Rectal smooth muscle tissue (tissue), 1 donor: ENCODE data around the gene TRAPPC8.
"Not testable (repeated sequence)": the region's sequence is repeated elsewhere in the genome, so short reads cannot be mapped to it uniquely, and the experiment has no call there.

Experiments
- H3K27ac ChIP-seq: one replicate; pipeline ENCODE4 v1.7.0; 2013; ENCODE audit warnings: low read depth, low read length, inconsistent platforms
- H3K27me3 ChIP-seq: one replicate; pipeline ENCODE4 v1.7.0; 2013; ENCODE audit warnings: low read length; ENCODE audit not compliant: control insufficient read depth, insufficient read depth
- H3K36me3 ChIP-seq: one replicate; pipeline ENCODE4 v1.7.0; 2013; ENCODE audit warnings: low read length; ENCODE audit not compliant: control insufficient read depth, insufficient read depth
- H3K4me1 ChIP-seq: one replicate; pipeline ENCODE4 v1.7.0; 2013; ENCODE audit warnings: low read length; ENCODE audit not compliant: control insufficient read depth, insufficient read depth
- H3K4me3 ChIP-seq: one replicate; pipeline ENCODE4 v1.7.0; 2013; ENCODE audit warnings: low read length
- H3K9ac ChIP-seq: one replicate; pipeline ENCODE4 v1.7.0; 2013; ENCODE audit warnings: low read length

TRAPPC8 gene

DNA sequence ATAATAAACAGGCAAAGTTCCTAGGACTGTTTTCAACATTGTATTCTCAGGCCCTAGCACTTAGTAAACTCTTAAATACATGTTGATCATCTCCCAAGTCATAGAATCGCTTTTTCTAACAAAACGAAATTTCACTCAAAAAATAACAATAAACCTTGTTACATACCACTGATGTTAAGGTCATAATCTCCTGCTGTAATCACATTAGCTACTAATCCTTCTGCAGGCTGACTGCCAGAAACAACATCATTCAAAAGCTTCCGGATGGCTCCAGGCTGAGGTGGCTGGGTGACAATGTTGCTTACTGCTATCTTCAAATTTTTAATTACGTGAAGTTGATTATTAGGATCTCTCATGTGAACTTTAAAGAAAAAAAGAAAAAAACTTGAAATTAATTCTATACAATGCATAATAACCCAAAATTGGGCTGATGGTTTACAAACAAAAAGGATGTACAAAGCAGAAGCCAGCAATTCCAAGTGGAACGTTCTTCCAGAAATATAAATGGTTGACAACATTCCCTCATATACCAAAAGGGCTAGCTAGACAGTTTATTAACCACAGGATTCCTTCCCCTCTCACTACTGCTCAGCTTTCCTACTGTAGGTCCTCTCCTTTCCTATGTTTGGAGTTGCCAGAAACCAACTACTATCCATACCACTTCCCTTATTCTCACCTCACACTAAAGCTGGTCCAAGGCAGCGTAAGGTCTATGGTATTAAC is 11.6 kb downstream of the TRAPPC8 start:
- Histone ChIP-seq H3K27me3 (no peaks in the 10 kb centered on the region), H3K27ac (no peak overlapping the region), H3K4me1 (no peaks in the 10 kb centered on the region), H3K36me3 (no peaks in the 10 kb centered on the region), H3K4me3 (no peak overlapping the region), H3K9ac (no peak overlapping the region)

DNA sequence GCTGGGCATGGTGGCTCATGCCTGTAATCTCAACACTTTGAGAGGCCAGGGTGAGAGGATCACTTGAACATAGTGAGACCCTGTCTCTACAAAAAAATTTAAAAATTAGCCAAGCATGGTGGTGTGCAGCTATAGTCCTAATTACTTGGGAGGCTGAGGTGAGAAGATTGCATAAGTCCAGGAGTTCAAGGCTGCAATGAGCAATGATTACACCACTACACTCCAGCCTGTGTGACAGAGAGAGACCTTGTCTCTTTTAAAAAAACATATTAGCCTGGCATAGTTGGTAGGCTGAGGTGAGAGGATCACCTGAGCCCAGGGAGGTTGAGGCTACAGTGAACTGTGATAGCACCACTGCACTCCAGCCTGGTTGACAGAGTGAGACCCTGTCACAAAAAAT is 13.7 kb downstream of the TRAPPC8 start:
- Histone ChIP-seq H3K27ac (no peak overlapping the region), H3K27me3 (no peaks in the 10 kb centered on the region), H3K4me3 (no peak overlapping the region), H3K9ac (no peak overlapping the region), H3K36me3 (no peaks in the 10 kb centered on the region), H3K4me1 (no peaks in the 10 kb centered on the region)

DNA sequence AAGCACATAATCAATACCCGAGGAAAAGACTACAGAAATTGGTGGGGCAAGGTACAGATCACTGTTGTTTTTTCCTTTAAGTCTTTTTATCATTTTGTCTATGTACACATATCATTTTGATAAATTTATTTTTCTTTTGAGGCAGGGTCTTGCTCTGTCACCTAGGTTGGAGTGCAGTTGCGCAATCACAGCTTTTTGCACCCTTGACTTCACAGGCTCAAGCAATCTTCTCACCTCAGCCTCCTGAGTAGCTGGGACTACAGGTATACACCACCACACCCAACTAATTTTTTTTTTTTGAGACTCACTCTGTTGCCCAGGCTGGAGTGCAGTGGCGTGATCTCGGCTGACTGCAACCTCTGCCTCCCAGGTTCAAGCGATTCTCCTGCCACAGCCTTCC is 15.9 kb downstream of the TRAPPC8 start:
- not testable (repeated sequence) for H3K27me3 ChIP-seq, H3K27ac ChIP-seq, H3K36me3 ChIP-seq

DNA sequence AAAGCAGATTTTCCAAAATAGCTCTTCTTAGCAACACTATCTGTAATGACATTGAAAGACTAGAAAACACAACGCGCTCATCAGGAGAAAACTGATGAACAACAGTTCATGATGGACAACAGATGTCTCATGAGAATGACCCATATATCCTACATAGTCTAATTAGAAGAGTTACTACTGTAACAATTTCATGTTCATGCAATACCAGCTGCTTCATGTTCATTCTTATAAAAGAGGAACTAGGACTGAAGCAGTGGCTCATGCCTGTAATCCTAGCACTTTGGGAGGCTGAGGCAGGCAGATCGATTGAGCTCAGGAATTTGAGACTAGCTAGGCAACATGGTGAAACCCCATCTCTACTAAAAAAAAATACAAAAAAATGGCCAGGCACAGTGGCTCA is 22.7 kb downstream of the TRAPPC8 start:
- no peak overlapping the region for H3K27ac ChIP-seq
- no peaks in the 10 kb centered on the region for H3K4me1 ChIP-seq
- H3K36me3 ChIP-seq = peaks cover 2% of the 10 kb centered on the region
- no peaks in the 10 kb centered on the region for H3K27me3 ChIP-seq
- no peak overlapping the region for H3K9ac ChIP-seq
- no peak overlapping the region for H3K4me3 ChIP-seq

More for the DNA sequence above, 15.9 kb downstream of the TRAPPC8 start:
- H3K4me1 ChIP-seq, H3K9ac ChIP-seq, H3K4me3 ChIP-seq: not testable (repeated sequence)

DNA sequence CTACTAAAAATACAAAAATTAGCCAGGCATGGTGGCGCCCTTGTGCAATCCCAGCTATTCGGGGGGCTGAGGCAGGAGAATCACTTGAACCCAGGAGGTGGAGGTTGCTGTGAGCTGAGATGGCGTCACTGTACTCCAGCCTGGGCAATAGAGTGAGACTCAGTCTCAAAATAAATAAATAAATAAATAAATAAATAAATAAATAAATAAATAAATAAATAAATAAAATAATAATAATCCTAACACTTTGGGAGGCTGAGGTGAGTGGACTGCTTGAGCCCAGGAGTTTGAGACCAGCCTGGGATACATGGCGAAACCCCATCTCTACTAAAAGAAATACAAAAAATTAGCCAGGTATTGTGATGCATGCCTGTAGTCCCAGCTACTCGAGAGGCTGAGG is 23.6 kb downstream of the TRAPPC8 start:
- H3K4me3 ChIP-seq, H3K9ac ChIP-seq, H3K27me3 ChIP-seq, H3K27ac ChIP-seq, H3K4me1 ChIP-seq, H3K36me3 ChIP-seq: not testable (repeated sequence)

DNA sequence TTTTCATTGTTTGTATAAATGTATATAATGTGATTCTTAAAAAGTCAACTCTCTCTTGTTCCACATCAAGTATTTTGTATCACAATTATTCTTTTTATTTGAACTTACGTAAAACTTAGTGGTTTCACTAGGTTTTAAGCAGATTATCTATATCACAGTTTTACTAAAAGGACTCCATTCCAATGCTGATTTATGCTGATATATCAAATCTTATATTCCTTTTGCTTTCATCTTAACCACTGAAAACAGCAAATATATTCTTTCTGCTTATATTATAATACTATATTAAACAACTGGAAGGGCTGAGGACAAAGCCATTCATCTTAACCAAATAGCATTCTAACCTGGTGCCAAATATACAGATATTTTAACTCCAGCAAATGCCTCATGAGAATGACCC is 24.2 kb downstream of the TRAPPC8 start:
- Histone ChIP-seq H3K27me3 (no peaks in the 10 kb centered on the region), H3K4me1 (no peaks in the 10 kb centered on the region), H3K9ac (no peak overlapping the region), H3K27ac (no peak overlapping the region), H3K36me3 (peaks cover 2% of the 10 kb centered on the region), H3K4me3 (no peak overlapping the region)

DNA sequence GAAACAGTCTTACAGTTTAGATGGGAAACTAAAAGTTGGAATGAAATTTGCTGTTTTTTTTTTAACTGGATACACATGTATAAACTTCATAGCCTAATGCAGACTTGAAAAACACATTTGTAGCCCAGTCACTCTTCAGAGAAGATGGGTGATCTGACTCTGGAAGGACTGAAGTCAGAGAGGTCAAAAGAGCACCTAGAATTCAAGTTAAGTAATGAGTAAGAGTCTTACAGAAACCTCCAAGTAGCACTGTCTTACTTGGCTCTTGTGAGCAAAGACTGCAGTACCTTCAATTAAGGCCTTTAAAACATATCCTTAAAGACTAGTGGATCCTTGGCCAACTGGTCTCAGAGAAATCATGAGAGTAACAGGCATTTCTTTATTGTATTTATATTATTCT is 41.9 kb downstream of the TRAPPC8 start:
- no peak overlapping the region for H3K27ac ChIP-seq
- peaks cover 4% of the 10 kb centered on the region for H3K4me1 ChIP-seq
- H3K36me3 ChIP-seq = peaks cover 15% of the 10 kb centered on the region
- no peak overlapping the region for H3K4me3 ChIP-seq
- H3K9ac ChIP-seq = no peak overlapping the region
- H3K27me3 ChIP-seq = no peaks in the 10 kb centered on the region

DNA sequence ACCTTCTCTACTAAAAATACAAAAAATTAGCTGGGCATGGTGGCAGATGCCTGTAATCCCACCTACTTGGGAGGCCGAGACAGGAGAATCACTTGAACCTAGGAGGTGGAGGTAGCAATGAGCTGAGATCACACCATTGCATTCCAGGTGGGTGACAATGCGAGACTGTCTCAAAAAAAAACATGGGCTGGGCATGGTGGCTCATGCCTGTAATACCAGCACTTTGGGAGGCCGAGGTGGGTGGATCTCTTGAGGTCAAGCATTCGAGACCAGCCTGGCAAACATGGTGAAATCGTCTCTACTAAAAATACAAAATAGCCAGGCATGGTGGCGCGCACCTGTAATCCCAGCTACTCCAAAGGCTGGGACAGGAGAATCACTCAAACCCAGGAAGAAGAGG is 43.2 kb downstream of the TRAPPC8 start:
- not testable (repeated sequence) for H3K4me1 ChIP-seq, H3K27ac ChIP-seq, H3K9ac ChIP-seq, H3K4me3 ChIP-seq, H3K27me3 ChIP-seq
- H3K36me3 ChIP-seq = peaks cover 18% of the 10 kb centered on the region

DNA sequence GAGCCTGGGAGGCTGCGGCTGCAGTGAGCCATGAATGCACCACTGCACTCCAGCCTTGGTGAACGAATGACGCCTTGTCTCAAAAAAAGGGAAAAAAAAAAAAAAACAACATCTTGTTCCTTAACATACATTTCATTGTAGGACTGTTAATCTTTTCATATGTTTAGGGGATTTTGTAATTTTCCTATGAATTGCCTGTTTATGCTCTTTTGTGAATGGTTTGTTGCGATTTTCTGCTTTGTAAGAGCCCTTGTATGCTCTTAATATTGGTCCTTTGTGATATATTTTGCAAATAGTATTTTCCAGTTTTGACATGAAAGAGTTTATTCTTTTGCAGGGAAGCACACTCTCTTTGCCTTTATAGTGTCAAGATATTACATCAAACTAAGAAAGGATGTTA is 50.0 kb downstream of the TRAPPC8 start:
- H3K9ac ChIP-seq = no peak overlapping the region
- no peak overlapping the region for H3K27ac ChIP-seq
- no peak overlapping the region for H3K4me3 ChIP-seq
- no peaks in the 10 kb centered on the region for H3K4me1 ChIP-seq
- peaks cover 7% of the 10 kb centered on the region for H3K36me3 ChIP-seq
- no peaks in the 10 kb centered on the region for H3K27me3 ChIP-seq

DNA sequence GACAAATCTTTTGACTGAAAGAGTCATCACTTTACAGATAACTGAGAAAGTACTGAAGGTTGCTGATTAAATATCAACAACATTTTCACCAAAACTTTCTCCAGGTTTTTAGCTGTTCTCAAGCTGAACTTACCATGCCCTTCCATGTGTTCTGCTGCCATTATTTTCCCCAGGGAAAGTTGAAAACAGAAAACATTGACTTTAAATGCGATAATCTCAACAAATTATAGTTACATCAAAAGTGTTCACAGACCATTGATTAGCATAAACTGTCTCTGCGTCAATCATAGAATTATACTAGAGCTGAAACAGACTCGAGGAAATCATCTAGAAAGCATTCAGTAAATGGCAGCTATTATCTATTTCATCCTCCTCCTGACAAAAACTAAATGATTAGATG is 51.4 kb downstream of the TRAPPC8 start:
- Histone ChIP-seq H3K4me3 (no peak overlapping the region), H3K36me3 (peaks cover 8% of the 10 kb centered on the region), H3K27me3 (no peaks in the 10 kb centered on the region), H3K27ac (no peak overlapping the region), H3K4me1 (no peaks in the 10 kb centered on the region), H3K9ac (no peak overlapping the region)

DNA sequence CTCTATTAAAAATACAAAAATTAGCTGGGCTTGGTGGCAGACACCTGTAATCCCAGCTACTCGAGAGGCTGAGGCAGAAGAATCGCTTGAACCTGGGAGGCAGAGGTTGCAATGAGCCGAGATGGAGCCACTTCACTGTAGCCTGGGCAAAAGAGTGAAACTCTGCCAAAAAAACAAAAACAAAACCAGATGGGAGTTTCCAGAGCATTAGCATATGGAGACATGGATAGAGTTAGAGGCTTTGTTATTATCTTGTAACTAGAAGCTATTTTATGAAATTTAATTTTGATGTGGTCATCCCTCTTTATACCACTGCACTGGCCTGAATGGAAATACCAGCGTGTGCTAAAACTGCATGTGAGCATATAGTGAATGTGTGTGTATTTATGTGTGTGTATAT is 58.9 kb downstream of the TRAPPC8 start:
- H3K9ac ChIP-seq = no peak overlapping the region
- no peaks in the 10 kb centered on the region for H3K27me3 ChIP-seq
- peaks cover 8% of the 10 kb centered on the region for H3K36me3 ChIP-seq
- H3K4me3 ChIP-seq = no peak overlapping the region
- no peaks in the 10 kb centered on the region for H3K4me1 ChIP-seq
- no peak overlapping the region for H3K27ac ChIP-seq

DNA sequence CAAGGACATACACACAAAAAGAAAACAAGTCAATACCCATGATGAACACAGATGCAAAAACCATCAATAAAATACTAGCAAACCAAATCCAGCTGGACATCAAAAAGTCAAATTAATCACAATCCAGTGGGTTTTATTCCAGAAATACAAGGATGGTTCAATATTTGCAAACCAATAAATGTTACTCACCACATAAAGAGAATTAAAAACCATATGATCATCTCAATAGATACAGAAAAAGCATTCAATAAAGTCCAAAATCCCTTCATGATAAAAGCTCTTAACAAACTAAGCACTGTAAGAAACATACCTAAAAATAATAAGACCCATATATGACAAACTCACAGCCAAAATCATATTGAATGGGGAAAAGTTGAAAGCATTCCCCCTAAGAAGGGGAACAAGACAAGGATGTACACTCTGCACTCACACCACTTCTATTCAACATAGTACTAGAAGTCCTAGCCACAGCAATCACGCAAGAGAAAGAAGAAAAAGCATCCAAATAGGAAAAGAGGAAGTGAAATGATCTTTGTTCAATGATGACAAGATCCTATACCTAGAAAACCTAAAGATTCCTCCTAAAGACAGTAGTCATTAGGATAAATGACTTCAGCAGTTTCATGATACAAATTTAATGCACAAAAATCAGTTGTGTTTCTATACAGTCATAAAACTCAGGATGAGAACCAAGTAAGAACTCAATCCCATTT is 62.6 kb downstream of the TRAPPC8 start:
- H3K27me3 ChIP-seq = no peaks in the 10 kb centered on the region
- no peak overlapping the region for H3K4me3 ChIP-seq
- H3K27ac ChIP-seq = no peak overlapping the region
- no peaks in the 10 kb centered on the region for H3K4me1 ChIP-seq
- H3K9ac ChIP-seq = no peak overlapping the region
- H3K36me3 ChIP-seq = peaks cover 10% of the 10 kb centered on the region

DNA sequence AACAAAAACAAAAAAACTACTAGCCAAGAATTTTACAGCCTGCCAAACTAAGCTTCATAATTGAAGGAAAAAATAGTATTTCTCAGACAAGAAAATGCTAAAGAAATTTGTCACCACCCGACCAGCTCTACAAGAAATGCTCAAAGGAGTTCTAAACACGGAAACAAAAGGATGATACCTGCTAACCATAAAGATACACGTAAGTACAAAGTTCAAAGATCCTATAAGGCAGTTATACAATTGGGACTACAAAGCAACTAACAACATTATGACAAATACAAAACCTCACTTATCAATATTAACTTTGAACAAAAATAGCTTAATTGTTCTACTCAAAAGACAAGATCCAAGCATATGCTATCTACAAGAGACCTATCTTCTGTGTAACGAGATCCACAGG is 64.6 kb downstream of the TRAPPC8 start:
- no peak overlapping the region for H3K4me3 ChIP-seq
- no peaks in the 10 kb centered on the region for H3K27me3 ChIP-seq
- no peak overlapping the region for H3K9ac ChIP-seq
- H3K36me3 ChIP-seq = peaks cover 11% of the 10 kb centered on the region
- no peak overlapping the region for H3K27ac ChIP-seq
- no peaks in the 10 kb centered on the region for H3K4me1 ChIP-seq
